NCI-H510A treated with DMSO at 0.1 percent for 48 hours (cell line): ENCODE measurements around the gene CNEP1R1.
A peak's percentile ranks its signal among the peaks of the same experiment; 100 is the strongest.

ENCODE experiments used
- DNase-seq: peaks from one replicate; lab custom pipeline; 2025; lab: John Stamatoyannopoulos, UW

The CNEP1R1 gene

DNA sequence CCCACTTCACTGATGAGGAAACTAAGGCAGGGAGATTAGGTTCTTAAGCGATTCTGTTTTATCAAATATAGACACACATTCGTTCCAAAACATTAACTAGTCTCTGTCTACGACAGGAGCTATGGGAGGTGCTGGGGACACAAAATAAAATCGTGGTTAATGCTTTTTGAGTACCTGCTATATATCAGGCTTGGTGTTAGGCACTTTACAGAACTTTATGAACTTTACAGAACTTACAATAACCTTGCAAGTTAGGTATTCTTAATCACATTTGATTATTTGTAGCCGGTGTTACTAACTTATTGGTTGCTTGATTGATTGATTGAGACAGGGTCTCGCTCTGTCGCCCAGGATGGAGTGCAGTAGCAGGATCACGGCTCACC, 40.2 kb downstream of the CNEP1R1 start:
- no peak for DNase-seq

DNA sequence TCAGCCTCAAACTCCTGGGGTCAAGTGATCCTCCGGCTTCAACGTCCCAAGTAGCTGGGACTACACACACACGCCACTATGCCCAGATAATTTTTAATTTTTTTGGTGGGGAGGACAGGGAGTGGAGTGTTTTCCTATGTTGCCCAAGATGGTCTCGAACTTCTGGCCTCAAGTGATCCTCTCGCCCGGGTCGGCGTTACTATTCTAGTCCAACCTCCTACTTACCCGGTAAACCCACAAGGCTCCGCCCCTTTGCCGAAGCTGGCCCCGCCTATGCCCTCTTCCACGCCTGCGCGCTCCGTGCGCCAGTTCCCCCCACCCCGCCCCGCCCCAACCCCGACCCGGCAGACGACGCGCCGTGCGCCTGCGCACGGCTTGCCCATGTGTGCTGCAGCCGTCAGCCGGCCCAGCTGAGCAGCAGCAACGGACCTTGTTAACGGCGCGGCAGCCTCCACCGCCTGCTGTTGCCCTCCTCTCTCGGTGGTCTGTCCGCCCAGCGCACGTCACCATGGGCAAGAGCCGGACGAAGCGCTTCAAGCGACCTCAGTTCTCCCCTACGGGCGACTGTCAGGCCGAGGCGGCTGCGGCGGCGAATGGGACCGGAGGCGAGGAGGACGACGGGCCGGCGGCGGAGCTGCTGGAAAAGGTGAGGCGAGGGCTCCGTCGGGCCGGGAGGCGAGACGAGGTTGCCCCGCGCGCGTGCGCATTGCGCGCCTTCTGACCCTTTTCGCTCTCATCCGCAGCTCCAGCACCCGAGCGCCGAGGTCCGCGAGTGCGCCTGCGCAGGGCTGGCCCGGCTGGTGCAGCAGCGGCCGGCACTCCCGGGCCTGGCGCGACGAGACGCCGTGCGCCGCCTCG, 40.8 kb downstream of the CNEP1R1 start, which contains the start of gene HEATR3:
HEATR3 (plus strand) TSS at position 347 of the 858 bp plus-strand sequence; CDS start at position 509, 162 bp downstream.
- DNase-seq = peak; percentile 80

DNA sequence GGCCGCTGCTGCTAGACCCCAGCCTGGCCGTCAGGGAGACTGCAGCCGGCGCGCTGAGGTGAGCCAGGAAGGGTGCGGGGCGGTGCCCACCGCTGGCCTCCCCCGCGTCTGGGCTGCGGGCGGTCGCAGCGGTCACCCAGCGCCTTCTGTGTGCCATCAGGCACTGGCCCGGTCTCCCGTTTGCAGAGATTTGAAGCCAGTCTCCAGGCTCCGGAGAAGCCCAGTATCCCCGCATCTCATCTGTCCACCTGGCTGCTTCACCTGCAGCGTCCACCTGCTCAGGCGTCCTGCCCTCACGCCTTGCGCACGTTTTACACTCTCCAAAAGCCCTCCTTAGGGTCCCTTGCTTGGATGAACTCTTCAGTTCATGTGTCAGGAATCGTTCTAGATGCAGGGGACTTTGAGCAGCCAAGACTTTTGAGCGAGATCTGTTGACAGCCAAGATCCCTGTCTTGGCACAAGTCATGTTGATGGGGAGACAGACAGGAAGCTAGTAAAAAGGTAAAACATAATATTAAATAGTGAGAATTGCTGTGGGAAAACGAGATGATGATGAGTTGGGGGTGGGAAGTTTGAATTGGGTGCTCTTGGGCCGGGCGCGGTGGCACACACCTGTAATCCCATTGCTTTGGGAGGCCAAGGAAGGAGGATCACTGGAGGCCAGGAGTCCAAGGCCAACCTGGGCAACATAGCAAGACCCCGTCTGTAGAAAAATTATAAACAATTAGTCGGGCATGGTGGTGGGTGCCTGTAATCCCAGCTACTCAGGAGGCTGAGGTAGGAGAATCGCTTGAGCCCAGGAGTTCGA, 41.7 kb downstream of the CNEP1R1 start:
- no peak for DNase-seq

DNA sequence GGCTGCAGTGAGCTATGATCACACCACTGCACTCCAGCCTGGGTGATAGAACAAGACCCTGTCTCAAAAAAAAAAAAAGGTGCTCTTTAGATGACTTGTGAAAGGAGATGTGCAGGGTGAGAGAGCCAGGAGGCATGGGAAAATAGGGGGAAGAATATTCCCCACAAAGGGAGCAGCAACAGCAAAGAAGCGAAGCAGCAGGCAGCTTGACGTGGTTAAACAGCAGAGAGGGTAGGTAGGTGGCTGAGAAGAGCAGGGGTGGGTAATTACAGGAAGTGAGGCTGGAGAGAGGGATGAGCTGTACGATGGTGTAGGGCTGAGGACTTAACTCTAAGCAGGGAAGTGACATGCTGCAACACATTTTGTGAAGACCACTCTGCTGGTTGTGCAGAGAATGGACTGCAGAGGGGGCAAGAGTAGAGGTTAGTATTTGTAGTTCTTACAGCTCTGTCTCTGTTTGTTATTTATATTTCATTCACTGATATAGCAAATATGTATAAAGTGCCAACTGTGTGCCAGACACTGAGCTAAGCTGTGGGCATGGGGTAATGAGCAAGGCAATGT, 42.3 kb downstream of the CNEP1R1 start:
- DNase-seq = peak; percentile 20

DNA sequence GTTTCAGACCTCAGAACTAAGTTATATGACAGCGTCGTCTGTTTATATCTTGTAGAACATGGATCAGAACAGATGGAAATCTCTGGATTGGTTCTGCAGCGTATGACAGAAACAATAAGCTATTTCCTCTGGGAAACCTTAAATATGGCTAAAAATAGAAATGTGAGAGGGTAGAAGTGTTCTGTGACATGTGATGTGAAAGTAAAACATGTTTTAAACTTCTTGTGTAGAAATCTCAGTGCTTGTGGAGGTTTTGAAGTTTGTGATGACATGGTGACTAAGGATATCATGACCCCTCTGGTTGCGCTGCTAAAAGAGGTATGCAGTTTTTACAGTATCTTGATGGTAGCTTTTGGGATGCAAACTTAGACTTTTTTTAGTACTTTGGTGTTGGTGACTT, 43.5 kb downstream of the CNEP1R1 start:
- no peak for DNase-seq

DNA sequence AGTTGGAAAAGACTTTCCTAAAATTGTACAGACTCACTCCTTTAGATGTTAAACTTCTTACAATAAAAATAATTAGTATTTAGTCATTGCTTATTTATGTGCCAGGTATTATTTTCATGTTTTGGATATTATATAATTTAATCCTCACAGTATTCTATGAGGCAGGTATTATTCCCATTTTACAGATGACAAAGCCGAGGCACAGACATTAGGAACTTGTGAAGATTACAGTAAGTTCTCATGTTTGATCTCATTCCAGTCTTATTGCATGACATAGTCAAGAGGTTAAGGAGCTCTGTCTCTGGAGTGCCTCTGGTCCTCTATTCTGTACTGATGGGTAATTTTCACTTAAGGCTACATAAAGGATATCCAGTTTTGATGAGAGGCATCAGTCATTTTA, 44.0 kb downstream of the CNEP1R1 start:
- no peak for DNase-seq

DNA sequence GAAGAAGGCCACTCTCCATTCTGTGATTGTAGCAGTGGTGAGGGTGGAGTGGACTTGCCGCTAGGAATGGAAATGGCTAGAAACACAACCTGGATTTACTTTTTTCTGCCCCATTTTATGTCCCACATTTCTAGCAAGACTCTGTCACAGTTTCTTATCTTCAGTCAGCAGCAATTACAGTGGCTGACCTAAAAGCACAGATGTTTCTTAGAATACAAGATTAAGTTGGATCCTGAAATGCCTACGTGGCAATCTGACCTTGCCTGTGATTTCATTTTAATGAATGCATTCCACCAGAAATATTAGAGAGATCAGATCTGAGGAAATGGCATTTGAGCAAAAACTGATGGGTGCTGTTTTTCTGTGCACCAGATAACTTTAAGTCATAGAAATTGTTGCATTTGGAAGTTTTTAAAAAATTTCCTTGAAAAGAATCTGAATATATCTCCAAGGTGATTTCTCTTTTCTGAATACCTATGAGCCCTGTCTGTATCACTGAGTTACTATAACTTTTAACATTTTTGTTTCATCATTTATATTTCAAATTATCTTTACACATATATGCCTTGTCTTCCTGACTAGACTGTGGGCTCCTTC, 46.1 kb downstream of the CNEP1R1 start:
- no peak for DNase-seq

DNA sequence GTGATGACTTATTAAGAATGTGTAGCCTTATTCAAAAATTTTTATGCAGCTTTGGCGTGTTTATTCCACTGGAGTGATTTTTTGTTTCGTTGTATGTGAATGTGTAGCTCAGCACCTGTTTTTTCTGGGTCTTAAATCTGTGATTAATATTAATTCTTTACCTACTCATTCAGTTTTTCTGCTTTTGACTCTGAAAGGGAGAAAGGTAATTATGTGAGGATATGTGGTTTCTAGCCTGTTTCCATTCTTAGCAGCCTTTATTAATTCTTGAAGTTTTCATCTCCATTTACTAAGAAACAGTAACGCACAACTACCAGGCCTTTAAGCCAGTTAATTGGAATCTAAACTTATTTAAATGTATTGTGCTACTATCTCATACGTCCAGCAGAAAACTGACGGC, 47.7 kb downstream of the CNEP1R1 start:
- DNase-seq = no peak

DNA sequence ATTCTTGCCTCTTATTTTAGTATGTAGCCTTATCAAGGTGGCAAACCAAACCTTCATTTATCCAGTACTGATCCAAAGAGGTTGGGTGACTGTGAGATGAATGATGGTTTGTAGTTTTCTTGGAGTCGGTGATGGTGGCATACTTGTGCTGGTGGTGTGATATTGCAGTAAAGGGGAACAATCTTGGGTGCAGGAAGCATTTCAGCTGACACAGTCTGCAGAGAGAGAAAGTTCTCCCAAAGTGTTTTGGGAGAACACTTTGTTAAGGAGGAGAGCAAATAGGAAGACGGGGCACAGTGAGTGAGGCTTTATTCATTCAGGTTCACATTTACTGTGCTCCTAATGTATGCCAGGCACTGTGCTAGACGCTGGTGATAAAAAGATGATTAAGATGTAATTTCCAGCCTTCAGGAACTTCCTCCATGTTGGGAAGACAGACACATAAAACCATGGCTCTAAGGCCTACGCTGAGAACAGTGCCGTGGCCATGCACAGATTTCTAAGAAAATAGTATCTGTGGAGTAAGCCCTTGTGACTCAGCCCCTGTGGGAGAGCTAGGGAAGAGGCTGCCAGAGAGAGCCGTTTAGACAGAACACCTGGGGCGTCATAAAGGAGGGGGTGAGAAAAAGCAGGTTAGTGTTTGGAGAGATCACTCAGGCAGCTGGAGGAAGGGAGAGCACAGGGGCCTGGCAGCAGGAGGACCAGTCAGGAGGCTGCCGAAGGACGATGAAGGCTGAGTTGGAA, 54.5 kb downstream of the CNEP1R1 start:
- DNase-seq = no peak

DNA sequence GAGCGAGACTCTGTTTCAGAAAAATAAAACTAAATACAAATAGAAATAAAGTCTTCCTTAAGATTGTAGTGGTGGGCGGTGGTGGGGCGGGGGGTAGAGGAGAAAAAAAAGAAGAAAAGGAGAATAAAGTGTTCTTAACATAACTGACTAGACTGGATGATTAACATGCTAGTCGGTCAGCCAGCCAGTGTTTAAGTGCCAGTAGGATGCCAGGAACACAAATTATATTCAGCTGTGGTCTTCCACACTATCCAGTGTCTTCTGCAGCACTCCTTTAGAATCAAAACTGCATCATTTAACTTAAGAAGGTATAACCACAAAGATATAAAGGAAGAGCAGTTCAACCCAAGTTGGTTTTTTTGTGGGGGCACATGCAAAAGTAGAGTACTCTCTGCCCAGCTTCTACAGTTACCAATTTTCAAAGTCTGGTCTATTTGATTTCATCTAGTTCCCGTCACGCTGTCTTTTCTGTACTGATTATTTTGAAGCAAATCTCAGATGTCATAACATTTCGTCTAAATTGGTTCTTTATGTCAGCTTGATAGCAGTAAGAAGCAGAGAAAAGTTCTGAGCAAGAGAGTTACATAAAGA, 56.5 kb downstream of the CNEP1R1 start:
- no peak for DNase-seq

DNA sequence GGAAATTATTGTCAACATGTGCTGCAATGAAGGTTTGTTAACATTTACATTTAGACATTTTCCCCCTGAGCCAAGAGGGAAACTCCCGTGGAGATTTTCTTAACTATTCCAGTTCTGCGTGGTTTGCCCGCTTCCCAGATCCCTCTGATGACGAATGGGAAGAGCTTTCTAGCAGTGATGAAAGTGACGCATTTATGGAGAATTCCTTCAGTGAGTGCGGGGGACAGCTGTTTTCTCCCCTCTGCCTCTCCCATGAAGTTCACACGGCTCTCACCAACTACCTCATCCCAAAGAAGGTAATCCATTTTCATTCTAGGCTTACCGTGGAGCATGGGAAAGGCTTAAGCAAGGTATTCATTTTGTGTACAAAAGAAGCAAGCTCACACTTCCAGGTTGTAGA, 59.0 kb downstream of the CNEP1R1 start:
- DNase-seq = no peak

DNA sequence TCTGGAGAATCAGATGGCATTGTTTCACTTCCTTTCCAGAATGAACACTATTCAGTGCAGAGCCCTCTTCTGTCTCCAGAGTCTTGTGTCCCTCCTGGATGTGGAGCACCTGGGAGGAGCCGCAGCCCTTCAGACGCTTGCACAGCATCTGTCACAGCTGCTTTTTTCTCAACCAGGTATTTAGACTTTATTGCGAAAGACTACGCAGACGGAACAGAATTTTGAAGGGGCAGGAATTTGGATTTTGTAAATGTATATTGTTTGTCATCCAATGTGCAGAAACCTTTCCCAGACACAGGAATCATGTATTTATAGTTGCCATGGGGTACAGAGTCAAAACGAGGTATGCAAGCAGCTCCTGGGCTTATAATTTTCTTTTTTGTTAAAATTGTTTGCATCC, 61.2 kb downstream of the CNEP1R1 start:
- no peak for DNase-seq
